ENCODE results near the gene RABL6.
"Not testable (repeated sequence)": the region's sequence is repeated elsewhere in the genome, so short reads cannot be mapped to it uniquely, and the experiment has no call there.

RABL6 gene

DNA sequence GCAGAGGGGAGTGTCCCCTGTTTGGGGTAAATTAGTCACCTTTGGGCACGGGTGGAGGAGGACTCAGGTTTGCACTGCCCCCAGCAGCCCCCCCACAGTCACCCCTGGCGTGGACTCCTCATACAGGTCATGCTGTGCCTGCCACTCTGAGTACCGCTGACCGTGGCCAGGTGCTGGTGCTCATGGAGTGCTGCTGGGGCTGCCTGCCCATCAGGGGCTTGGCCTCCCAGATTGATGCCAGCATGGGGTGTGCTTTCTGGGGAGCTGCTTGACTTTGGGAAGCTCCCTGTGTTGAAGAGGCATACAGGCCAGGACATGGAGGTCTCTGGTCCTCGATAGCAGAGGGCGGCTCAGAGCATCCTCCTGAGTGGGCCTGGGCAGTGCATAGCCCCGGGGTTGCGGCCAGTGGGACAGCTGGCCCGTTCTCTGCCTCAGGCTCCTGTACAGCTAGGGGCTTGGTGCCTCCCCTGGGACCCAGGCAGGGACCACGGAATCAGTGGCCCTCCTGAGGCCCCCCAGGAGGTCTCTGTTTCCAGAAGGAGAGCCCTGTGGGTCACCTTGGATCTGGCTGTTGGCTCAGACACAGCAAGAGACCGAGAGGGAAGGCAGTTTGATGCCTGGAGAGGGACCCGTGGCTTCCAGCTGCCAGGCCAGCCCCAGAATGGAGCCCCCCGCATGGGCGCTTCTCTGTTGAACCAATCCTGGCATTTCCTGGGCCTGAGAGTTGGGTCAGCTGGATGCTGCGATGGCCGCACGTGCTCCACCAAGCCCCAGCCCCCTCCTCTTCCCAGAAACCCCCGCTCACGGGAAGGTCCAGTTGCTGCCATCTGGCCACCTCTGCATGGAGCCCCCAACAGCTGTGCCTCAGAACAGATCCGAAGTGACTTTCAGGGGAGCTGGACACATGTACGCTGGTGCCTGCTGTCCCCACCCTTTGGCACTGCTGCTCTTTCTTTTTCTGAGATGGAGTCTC lies 28.5 kb downstream of the RABL6 start:
- DNase-seq (ENCODE audit: low read depth): no peak

DNA sequence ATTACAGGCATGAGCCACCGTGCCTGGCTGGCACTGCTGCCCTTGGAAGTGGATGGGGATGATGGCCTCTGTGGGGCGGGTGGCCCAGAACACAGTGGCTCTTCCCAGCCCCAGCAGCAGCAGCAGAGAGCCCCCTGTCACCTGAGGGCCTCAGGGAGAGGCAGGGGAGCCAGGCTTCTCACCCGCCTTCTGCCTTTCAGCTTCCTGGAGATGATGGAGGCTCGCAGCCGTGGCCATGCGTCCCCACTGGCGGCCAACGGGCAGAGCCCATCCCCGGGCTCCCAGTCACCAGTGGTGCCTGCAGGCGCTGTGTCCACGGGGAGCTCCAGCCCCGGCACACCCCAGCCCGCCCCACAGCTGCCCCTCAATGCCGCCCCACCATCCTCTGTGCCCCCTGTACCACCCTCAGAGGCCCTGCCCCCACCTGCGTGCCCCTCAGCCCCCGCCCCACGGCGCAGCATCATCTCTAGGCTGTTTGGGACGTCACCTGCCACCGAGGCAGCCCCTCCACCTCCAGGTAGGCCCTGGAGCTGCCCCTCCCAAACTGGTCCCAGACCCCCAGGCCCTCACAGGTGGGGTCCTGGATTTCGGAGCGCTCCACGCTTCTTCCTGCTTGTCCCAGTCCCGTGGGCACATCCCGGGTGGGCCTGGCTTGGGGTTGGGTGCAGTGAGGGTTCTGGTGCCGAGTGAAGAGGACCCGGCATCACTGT lies 29.6 kb downstream of the RABL6 start:
- no peak for DNase-seq (ENCODE audit: low read depth)

DNA sequence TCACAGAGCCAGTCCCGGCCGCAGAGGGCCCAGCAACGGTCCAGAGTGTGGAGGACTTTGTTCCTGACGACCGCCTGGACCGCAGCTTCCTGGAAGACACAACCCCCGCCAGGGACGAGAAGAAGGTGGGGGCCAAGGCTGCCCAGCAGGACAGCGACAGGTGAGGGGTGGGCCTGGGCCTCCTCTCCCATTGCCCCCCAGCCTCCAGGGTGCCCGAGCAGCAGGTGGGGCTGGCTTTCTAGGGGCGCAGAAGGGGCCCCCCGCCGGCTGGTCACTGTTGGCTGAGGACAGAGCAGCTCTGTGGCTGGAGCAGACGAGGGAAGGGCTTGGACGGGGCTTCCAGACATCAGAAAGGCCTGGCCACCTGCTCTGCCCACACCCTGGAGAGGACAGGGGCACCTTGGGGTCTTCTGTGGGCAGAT lies 30.1 kb downstream of the RABL6 start:
- not testable (repeated sequence) for DNase-seq (ENCODE audit: low read depth)

DNA sequence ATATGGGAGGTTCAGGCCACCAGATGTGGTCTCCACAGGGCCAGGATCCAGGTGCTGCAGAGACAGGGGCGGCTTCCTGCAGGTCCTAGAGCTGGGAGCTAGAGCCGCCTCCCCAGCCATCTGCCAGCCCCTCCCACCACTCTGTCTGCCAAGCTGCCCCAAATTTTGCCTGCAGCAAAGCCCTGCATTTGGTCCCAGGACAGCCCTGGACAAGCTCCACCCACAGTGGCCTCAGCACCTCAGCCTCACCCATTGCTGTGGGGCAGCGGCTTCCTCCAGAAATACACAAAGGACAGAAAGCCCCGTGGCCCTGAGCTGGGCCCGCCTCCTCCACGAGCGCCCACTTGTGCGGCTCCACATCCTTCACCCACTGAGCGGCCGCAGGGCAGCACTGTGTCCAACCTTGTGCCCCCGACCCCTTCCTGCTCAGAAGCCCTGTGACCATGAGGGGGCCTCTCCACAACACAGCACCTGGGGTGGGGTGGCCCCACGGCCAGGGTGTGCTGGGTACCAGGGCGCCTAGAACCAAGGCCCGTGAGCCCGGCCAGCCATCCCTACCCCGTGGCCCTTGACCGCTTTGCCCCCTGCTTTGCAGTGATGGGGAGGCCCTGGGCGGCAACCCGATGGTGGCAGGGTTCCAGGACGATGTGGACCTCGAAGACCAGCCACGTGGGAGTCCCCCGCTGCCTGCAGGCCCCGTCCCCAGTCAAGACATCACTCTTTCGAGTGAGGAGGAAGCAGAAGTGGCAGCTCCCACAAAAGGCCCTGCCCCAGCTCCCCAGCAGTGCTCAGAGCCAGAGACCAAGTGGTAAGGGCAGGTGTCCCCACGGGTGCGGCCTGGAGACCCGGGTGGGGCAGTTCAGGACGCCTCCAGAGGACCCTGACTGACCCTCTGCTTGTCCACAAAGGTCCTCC lies 30.8 kb downstream of the RABL6 start:
- no peak for DNase-seq (ENCODE audit: low read depth)

DNA sequence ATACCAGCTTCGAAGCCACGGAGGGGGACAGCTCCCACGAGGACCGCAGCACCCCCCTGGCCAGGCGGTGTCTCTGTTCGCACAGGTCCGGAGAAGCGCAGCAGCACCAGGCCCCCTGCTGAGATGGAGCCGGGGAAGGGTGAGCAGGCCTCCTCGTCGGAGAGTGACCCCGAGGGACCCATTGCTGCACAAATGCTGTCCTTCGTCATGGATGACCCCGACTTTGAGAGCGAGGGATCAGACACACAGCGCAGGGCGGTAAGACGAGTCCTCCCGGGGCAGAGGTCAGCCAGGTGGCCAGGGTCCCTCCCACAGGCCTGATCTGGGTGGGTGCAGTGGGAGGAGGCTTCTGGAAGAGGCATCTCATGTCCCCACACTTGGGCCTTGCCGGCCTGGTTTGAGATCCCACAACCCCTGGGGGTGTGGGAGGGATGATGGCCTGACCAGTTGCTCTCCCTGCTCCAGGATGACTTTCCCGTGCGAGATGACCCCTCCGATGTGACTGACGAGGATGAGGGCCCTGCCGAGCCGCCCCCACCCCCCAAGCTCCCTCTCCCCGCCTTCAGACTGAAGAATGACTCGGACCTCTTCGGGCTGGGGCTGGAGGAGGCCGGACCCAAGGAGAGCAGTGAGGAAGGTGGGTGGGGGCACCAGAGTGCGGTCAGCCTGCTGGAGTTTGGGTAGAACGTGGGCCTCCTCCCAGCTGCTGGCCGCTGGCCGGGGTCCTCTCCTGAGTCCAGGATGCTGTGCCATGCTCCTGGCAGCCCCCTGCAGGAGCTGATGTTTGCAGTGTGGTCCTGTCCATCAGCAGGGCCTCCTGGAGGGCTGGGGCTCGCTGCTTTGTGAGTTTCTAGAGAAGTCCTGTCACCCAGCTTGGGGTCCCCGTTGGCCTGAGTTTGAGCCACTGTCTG lies 31.7 kb downstream of the RABL6 start:
- DNase-seq (ENCODE audit: low read depth): no peak

DNA sequence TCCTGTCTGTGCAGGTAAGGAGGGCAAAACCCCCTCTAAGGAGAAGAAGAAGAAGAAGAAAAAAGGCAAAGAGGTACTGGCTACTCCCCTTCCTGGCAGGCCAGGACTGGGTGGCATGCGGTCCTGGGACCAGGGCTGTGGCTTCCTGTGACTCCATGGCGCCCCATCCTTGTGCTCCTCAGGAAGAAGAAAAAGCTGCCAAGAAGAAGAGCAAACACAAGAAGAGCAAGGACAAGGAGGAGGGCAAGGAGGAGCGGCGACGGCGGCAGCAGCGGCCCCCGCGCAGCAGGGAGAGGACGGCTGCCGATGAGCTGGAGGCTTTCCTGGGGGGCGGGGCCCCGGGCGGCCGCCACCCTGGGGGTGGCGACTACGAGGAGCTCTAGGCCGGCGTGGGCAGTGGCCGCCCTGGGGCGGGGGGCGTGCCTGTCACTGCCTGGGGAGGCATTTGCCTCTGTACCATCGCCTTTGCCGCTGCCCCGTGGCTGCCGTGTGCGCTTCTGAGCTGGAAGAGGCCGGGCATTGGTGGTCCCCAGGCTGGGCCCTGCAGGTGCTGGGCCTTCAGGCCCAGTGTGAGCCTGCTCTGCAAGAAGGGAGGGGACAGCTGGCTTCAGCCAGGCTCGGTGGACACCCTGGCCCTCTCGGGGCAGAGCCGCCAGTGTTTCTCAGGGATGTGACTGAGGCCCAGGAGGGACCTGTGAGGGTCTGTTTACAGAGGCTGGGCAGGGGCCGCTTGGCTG lies 32.6 kb downstream of the RABL6 start:
- no peak for DNase-seq (ENCODE audit: low read depth)

DNA sequence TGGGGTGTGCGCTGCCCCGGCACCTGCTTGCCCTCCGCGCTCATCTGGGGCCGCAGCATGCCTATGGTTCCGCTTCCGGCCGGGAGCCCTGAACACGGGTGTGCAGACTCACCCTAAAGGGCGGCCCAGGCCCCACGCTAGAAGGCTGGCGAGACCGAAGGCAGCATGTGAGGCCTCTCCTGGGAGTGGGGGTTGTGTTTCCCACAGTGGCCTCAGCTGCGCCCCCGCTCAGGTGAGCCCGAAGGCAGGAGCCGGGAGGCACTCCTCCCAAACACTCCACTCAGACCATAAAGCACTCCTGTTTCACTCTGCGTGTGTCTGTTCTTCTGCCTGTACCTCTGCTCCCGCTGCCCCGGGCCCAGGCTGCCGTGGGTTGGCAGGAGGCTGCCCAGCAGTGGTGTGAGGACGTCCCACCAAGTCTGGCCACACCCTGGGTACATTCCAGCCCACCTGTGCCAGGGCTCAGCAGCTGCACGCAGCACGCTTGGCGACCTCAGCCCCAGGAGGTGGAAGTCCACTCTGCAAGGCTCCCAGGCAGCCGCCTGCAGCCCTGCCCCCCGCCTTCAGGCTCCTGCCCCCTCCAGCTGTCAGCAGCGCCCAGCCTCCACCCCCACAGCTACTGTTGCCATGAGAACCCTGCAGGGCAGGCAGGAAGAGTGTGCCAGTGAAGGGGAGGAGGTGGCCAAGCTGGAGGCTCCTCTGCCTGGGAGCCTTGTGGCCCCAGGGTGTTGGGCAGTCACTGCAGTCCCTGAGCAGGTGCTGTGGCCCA lies 33.3 kb downstream of the RABL6 start:
- no peak for DNase-seq (ENCODE audit: low read depth)

DNA sequence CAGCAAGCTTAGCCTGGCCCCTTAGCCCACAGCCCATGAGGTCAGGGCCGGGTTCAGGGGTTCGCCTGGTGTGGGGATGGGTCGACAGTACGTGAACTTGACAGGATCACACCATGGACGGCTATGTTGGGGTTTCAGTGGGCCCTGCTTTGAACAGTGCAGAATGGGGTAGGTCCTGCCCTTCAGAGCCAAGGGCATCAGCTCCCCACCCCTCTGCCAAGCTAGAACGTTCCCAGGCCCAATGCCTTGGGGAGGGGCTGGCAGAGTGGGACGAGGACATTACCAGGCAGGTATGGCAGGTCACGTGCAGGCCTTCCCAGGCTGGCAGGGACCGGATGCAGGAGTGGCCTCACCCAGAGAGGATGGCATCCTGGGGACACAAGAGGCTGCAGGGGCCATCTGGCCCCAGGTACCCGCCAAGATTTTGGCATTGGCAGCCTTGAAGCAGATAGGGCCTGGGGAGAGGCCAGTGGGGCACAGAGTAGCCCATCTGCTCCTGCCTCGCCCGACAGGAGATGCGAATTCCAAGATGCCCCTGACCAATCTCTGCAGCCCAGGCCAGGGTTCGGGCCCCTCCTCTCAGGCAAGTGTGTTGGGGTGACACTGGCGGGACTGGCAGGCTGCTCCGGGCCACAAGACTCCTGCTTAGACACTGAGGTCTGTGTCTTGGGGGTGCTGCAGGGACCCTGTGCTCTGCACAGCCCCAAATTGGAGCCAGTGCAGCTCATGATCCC lies 34.1 kb downstream of the RABL6 start:
- DNase-seq (ENCODE audit: low read depth): not testable (repeated sequence)

DNA sequence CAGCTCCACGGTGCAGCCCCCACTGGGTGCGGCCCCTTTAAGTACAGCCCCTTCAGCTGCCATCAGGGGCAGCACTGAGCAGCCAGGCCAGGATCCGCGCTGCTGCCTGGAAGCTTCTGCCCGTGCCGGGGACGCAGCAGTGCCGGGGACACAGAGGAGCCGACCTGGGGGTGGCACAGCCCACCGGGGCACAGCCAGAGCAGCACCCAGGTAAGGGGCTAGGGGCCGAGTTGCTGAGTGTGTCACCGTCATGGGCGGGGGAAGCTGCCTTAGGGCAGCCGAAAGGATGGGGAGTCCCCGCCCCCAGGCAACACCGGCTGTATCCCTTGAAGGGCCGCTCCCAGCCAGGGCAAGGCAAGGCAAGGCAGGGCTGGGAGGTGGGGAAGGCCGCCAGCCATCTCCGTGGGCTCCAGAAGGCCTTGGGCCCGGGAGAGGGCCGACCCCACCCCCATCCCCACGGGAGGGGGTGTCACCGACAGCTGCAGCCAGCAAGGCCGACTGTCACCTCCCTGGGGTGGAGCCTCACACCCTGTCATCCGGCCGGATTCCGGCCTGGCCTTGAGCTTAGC lies 34.7 kb downstream of the RABL6 start, which contains the start of gene AJM1:
TSS of gene AJM1 (plus strand) at position 99 of the 569 bp plus-strand sequence. CDS start 1,937 bp downstream, outside the sequence.
- DNase-seq (ENCODE audit: low read depth): peak; percentile 50

DNA sequence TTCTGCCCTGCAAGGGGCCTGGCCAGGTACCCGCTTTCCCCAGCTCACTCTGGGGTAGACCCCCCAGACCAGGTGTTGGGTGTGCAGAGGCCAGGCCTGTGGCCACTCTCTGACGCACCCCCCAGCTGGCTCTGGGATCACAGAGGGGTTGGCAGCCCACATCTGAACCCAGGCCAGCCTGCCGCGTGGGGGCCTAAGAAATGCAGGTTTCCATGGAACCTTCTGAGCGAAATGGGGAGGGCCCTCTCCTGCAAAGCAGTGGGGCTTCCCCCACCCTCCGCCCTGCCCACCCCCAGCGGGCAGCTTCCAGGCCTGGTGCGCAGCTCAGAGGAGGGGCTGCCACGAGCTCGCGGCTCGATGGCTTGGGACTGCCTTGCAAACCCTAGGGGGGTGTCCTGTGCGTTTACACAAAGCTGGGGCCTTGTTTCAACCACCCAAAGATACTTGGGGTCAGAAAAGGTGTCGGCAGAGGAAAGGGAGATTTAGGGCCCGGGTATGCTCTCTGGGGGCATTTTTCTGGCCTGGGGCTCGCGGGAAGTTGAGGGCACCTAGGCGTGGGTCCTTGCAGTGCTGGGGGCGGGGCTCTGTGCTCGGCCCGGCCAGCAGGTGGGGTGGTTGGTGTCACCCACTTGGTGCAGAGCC lies 35.5 kb downstream of the RABL6 start:
- not testable (repeated sequence) for DNase-seq (ENCODE audit: low read depth)

DNA sequence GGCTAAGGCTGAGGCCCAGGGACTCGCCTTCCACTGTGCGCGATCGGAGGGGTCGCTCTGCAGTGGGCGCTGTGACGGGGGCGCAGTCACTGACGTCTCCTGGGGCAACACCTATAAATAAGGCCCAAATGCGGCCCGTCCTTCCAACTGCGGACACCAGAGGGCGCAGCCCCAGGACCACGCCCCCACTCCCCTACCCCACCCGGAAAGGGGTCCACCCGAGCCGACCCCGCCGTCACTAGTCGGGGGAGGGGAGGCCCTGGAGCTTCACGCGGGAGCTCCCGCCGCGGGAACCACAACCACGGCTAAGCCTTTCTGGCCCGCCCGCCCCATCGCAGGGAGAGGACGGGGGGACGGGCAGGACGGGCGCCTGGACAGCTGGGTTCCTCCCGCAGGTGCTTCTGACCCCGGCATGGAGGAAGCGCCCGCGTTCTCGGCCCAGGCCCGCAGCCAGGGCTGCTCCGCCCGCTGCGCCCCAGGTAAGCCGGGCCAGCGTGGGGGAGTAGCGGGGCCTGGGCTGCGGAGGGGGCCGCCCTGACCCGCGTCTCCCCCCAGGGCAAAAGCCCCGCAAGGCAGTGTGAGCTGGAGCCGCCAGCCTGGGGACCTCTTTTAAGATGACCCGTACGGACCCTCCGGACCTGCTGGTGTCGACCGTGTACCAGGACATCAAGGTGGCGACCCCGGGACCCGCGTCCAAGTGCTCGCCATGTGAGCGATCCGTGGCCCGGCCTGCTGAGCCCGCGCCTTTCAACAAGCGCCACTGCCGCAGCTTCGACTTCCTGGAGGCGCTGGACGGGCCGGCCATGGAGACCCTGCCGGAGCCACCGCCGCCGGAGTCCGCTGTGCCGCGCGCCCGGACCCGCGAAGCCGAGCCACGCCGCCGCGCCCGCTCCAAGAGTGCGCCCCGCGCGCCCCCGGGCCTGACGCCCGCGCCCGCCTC lies 36.3 kb downstream of the RABL6 start:
- peak; percentile 43 for DNase-seq (ENCODE audit: low read depth)

DNA sequence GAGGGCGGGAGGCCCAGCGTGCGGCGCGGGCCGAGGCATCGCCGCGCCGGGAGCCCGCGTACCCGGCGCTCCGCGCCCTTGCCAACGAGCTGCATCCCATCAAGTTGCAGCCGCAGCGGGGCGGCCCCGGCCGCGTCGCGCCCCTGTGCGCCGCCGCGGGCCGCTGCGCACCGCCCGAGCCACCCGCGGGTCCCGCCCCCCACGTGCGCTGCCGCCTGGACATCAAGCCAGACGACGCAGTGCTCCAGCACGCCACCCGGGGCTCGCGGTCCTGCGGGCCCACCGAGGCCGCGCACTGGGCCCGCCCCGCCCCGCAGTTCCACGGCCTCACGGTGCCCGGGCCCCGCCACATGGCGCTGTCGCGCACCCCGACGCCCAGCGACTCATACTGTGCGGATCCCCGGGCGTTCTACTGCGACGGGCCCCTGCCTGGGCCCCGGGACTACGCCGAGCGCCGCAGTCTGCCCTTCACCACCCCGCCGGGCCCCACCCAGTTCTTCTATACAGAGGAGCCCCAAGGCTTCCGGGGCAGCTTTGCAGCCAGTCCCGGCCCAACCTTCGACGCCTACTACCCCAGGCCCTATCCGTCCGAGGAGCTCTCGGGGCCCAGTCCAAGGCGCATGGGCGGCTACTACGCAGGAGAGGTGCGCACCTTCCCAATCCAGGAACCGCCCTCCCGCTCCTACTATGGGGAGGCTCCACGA lies 37.2 kb downstream of the RABL6 start:
- no peak for DNase-seq (ENCODE audit: low read depth)

DNA sequence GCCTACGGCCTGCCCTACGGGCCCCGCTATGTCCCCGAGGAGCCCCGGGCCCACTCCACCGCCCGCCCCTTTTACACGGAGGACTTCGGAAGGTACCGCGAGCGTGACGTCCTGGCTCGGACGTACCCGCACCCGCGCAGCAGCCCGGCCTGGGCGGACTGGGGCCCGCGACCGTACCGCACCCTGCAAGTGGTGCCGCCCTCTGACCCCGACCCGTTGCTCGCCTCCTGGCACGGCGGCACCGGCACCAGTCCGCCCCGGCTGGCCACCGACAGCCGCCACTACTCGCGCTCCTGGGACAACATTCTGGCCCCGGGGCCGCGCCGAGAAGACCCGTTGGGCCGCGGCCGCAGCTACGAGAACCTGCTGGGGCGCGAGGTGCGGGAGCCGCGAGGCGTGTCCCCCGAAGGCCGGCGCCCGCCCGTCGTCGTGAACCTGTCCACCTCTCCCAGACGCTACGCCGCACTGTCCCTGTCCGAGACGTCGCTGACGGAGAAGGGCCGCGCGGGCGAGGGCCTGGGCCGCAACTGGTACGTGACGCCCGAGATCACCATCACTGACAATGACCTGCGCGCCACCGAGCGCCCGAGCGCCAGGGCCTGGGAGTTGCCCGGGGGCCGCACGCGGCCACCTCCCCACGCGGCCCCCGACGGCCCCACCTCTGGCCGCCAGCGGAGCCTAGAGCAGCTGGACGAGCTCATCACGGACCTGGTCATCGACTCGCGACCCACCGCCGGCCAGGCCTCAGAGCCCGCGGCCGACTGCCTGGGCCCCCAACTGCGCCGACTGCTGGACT lies 37.9 kb downstream of the RABL6 start:
- DNase-seq (ENCODE audit: low read depth): no peak

DNA sequence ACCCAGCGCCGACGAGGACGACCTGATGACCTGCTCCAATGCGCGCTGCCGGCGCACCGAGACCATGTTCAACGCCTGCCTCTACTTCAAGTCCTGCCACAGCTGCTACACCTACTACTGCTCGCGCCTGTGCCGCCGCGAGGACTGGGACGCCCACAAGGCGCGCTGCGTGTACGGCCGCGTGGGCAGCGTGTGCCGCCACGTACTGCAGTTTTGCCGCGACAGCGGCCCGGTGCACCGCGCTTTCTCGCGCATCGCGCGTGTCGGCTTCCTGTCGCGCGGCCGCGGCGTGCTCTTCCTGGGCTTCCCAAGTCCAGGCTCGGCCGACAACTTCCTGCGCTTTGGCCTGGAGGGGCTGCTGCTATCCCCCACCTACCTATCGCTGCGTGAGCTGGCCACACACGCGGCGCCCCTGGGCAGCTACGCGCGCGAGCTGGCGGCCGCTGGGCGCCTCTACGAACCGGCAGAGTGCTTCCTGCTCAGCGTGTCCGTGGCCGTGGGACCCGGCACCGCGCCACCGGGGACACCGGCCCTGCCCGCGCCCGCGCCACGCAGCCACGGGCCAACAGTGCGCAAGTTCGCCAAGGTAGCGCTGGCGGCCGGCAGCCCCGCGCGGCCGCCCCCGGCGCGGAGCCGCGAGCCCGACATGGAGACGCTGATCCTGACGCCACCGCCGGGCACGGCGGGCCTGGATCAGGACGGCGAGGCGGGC lies 38.8 kb downstream of the RABL6 start:
- no peak for DNase-seq (ENCODE audit: low read depth)

Data from stimulated activated CD8-positive, alpha-beta memory T cell treated with anti-CD3 and anti-CD28 coated beads, Interleukin-15, amount 100 ng/mL, for 24 hours (primary cell).